Peyer's patch (tissue), 4 donors: ENCODE data around the gene EPPIN.

ENCODE experiments used
- POLR2A ChIP-seq, 2 donors: fragments of 450-650 bp; IDR thresholded peaks; one replicate each; pipeline ENCODE4 v1.5.1; 2017; ENCODE audit warnings: antibody characterized with exemption in 2 of 2, mild to moderate bottlenecking in 2 of 2, moderate library complexity in 2 of 2
- TF ChIP-seq, protein P1 (sequence below), 6 experiments: fragments of 450-650 bp in 4 of 6; fragments of 200-600 bp in 2 of 6; sonication (generic) in 1 of 6; IDR thresholded peaks; one replicate each; pipeline ENCODE4 v1.5.1; 2017 to 2019; ENCODE audit warnings: antibody characterized with exemption in 6 of 6, mild to moderate bottlenecking in 3 of 6, moderate library complexity in 1 of 6

GRCh38 chr20:45576995-45577394 lies 29.8 kb upstream of the EPPIN start:
- TF ChIP-seq, protein P1, sequence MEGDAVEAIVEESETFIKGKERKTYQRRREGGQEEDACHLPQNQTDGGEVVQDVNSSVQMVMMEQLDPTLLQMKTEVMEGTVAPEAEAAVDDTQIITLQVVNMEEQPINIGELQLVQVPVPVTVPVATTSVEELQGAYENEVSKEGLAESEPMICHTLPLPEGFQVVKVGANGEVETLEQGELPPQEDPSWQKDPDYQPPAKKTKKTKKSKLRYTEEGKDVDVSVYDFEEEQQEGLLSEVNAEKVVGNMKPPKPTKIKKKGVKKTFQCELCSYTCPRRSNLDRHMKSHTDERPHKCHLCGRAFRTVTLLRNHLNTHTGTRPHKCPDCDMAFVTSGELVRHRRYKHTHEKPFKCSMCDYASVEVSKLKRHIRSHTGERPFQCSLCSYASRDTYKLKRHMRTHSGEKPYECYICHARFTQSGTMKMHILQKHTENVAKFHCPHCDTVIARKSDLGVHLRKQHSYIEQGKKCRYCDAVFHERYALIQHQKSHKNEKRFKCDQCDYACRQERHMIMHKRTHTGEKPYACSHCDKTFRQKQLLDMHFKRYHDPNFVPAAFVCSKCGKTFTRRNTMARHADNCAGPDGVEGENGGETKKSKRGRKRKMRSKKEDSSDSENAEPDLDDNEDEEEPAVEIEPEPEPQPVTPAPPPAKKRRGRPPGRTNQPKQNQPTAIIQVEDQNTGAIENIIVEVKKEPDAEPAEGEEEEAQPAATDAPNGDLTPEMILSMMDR (IDR thresholded peaks at IDR 0.05): no peak
- no peak for TF ChIP-seq POLR2A (IDR thresholded peaks at IDR 0.05)
